HG03354 (cell line): ENCODE data around the gene GABRB1.

ENCODE experiments used
- ATAC-seq: cut with Tn5 transposase; IDR thresholded peaks from one replicate; pipeline ENCODE4 v1.9.1; 2021; ENCODE audit warnings: mild to moderate bottlenecking; ENCODE audit not compliant: unreplicated experiment, poor library complexity, severe bottlenecking

The GABRB1 gene

GRCh38 chr4:47031011-47031678 lies at the start of gene GABRB1:
Gene GABRB1, plus strand, starts transcription at chr4:47031567.
- ATAC-seq: no peak

GRCh38 chr4:46984781-46985180 lies 46.6 kb upstream of the GABRB1 start:
- no peak for ATAC-seq

- ATAC-seq: no peak
These were observed 44.3 kb upstream of the GABRB1 start for GRCh38 chr4:46986922-46987638.

GRCh38 chr4:46992338-46992737 lies 39.0 kb upstream of the GABRB1 start:
- ATAC-seq: no peak

- no peak for ATAC-seq
These were observed 38.0 kb upstream of the GABRB1 start, which contains the start of gene GABRA4 for GRCh38 chr4:46993075-46994006. Gene GABRA4, minus strand, starts transcription at chr4:46993581. Its CDS starts 157 bp downstream, at chr4:46993424.

GRCh38 chr4:46994007-46994405 lies 37.4 kb upstream of the GABRB1 start:
- no peak for ATAC-seq

- no peak for ATAC-seq
These were observed 31.8 kb upstream of the GABRB1 start for GRCh38 chr4:46999566-46999965.

GRCh38 chr4:47000406-47000805 lies 31.0 kb upstream of the GABRB1 start:
- ATAC-seq: no peak

- no peak for ATAC-seq
These were observed 28.8 kb upstream of the GABRB1 start for GRCh38 chr4:47002580-47002979.

- ATAC-seq: no peak
These were observed 20.9 kb upstream of the GABRB1 start for GRCh38 chr4:47010347-47010911.

- ATAC-seq: peak; percentile 96
These were observed 20.4 kb upstream of the GABRB1 start for GRCh38 chr4:47010912-47011446.

- no peak for ATAC-seq
These were observed 18.7 kb upstream of the GABRB1 start for GRCh38 chr4:47012676-47013075.

GRCh38 chr4:47013373-47013772 lies 18.0 kb upstream of the GABRB1 start:
- ATAC-seq: no peak

GRCh38 chr4:47017081-47017480 lies 14.3 kb upstream of the GABRB1 start:
- no peak for ATAC-seq

- no peak for ATAC-seq
These were observed 13.9 kb upstream of the GABRB1 start for GRCh38 chr4:47017494-47017893.

GRCh38 chr4:47031751-47032404 lies 511 bp downstream of the GABRB1 start:
- peak; percentile 37 for ATAC-seq

- ATAC-seq: peak; percentile 95
These were observed 1.2 kb downstream of the GABRB1 start for GRCh38 chr4:47032405-47033106.

GRCh38 chr4:47038263-47038662 lies 6.9 kb downstream of the GABRB1 start:
- ATAC-seq: no peak

- ATAC-seq: no peak
These were observed 9.5 kb downstream of the GABRB1 start for GRCh38 chr4:47040828-47041227.
